ENCODE data around the gene ADPRS.

Gene ADPRS

GRCh38 chr1:36087233-36088123, 1.2 kb upstream of the ADPRS start:
- no peak for DNase-seq

GRCh38 chr1:36088265-36088576, 471 bp upstream of the ADPRS start:
- no peak for DNase-seq

GRCh38 chr1:36089393-36090121, 865 bp downstream of the ADPRS start:
- peak in 1 of 6 experiments; percentile 50 for DNase-seq

GRCh38 chr1:36091141-36091540, 2.4 kb downstream of the ADPRS start:
- DNase-seq = no peak

DNA sequence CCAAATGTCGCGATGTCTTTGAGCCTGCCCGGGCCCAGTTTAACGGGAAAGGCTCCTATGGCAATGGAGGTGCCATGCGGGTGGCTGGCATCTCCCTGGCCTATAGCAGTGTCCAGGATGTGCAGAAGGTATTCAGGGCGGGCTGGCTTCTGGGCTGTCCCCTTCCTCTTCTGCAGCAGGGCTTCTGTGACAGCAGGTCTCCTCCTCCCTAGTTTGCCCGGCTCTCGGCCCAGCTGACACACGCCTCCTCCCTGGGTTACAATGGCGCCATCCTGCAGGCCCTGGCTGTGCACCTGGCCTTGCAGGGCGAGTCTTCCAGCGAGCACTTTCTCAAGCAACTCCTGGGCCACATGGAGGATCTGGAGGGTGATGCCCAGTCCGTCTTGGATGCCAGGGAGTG, 3.0 kb downstream of the ADPRS start:
- no peak for DNase-seq

GRCh38 chr1:36092166-36092797, 3.6 kb downstream of the ADPRS start:
- DNase-seq = no peak

- DNase-seq = no peak
These were observed 4.1 kb downstream of the ADPRS start for GRCh38 chr1:36092798-36093185.

- DNase-seq = no peak
These were observed 4.5 kb downstream of the ADPRS start for GRCh38 chr1:36093226-36093625.

GRCh38 chr1:36093929-36094328, 5.2 kb downstream of the ADPRS start:
- no peak for DNase-seq

- no peak for DNase-seq
These were observed 5.9 kb downstream of the ADPRS start for GRCh38 chr1:36094621-36095061.

- DNase-seq = no peak
These were observed 7.2 kb downstream of the ADPRS start for GRCh38 chr1:36095760-36096405.

GRCh38 chr1:36096500-36097432, 8.1 kb downstream of the ADPRS start:
- no peak for DNase-seq

- no peak for DNase-seq
These were observed 9.2 kb downstream of the ADPRS start for GRCh38 chr1:36097693-36098585.

GRCh38 chr1:36098650-36099365, 10.1 kb downstream of the ADPRS start:
- no peak for DNase-seq

- DNase-seq = peak; percentile 43 to 78 (median 70)
These were observed 11.1 kb downstream of the ADPRS start for GRCh38 chr1:36099681-36100341.

DNA sequence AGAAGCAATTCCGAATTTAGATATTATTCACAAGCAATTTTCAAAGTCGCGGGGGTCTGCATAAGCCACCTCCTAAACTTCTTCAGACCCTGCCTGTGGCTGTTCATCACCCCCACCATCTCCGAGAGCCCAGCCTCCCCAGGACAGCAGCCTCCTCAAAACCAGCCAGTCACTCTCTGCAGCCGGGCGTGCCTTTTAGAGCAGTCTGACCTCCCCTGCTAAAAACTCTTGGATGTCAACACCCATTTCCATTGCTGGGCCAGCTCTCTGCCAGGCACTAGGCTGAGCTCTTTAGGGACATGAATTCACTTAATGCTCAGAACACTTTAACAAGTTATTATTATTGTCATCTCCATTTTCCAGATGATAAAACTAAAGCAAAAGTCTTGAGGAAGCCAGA, 11.7 kb downstream of the ADPRS start:
- no peak for DNase-seq

DNA sequence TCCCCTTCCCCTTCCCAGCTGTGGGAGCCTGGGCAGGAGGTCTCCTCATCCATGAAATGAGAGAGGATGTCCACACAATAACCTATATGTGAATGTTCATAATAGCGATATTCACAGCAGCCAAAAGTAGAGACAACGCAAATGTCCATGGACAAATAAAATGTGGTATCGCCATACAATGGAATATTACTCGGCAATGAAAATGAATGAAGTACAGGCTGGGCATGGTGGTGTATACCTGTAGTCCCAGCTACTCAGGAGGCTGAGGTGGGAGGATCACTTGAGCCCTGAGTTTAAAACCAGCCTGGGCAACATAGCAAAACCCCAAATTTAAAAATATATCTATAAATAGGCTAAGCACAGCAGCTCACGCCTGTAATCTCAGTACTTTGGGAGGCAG, 12.9 kb downstream of the ADPRS start:
- no peak for DNase-seq

DNA sequence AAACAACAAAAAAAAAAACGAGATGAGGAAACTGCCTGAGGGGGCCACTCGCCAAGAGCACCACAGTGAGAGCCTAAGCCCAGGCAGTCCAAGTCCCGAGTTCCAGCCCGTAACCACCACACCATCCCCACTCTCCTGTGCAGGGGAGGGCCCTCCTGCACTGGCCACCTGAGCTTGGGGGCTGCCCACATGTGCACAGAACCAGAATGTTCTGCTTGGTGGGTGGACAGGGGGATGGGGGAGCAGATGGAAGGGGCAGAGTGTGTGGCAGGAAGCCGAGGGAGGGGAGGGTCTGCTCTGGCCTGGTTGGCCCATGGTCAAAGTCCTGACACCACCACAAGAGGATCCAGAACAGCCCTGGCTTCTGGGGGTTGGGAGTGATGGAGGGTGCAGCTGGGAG, 17.6 kb downstream of the ADPRS start:
- DNase-seq = no peak

DNA sequence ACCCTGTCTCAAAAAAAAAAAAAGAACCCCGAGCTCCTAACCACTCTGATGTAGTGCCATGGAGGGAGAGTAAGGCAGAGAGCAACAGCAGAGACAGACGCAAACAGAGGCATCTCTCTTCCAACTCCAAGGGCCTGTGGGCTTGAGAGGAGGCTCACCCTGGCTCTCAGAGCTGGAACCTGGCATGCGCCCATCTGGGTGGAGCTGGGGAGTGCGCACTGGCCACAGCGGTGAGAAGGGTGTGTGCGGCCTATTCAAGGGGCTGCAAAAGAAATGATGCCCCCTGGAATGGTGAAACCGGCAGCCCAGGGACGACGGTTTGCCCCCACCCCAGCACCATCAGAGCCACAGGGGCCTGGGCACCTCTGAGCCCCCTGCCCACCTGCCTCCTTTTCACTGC, 18.7 kb downstream of the ADPRS start:
- no peak for DNase-seq

- no peak for DNase-seq
These were observed 19.6 kb downstream of the ADPRS start for GRCh38 chr1:36108314-36108713.
